Adrenal gland (tissue), 5 donors: Measurements from ENCODE around the gene GSK3A.

ENCODE experiments used
- POLR2A ChIP-seq, 2 donors: fragments of 450-650 bp; IDR thresholded peaks; one replicate each; pipeline ENCODE4 v1.6.1; 2017; ENCODE audit warnings: antibody characterized with exemption in 2 of 2, mild to moderate bottlenecking in 2 of 2, moderate library complexity in 1 of 2
- TF ChIP-seq, protein P1 (sequence below), 6 experiments: fragments of 450-650 bp in 4 of 6; fragments of 200-600 bp in 2 of 6; sonication (generic) in 1 of 6; IDR thresholded peaks; 1 replicate in 5 of 6; 2 replicates in 1 of 6; pipeline versions ENCODE4 v1.5.1 to v1.8.0; 2016 to 2021; ENCODE audit warnings: antibody characterized with exemption in 6 of 6, mild to moderate bottlenecking in 2 of 6, moderate library complexity in 1 of 6
- donor health status: DM: no; HTN: no; CAD: no.

- TF ChIP-seq, protein P1, sequence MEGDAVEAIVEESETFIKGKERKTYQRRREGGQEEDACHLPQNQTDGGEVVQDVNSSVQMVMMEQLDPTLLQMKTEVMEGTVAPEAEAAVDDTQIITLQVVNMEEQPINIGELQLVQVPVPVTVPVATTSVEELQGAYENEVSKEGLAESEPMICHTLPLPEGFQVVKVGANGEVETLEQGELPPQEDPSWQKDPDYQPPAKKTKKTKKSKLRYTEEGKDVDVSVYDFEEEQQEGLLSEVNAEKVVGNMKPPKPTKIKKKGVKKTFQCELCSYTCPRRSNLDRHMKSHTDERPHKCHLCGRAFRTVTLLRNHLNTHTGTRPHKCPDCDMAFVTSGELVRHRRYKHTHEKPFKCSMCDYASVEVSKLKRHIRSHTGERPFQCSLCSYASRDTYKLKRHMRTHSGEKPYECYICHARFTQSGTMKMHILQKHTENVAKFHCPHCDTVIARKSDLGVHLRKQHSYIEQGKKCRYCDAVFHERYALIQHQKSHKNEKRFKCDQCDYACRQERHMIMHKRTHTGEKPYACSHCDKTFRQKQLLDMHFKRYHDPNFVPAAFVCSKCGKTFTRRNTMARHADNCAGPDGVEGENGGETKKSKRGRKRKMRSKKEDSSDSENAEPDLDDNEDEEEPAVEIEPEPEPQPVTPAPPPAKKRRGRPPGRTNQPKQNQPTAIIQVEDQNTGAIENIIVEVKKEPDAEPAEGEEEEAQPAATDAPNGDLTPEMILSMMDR (IDR thresholded peaks at IDR 0.05) = no peak
- TF ChIP-seq POLR2A (IDR thresholded peaks at IDR 0.05) = no peak
Observed at GRCh38 chr19:42203700-42204099, 38.7 kb downstream of the GSK3A start.
